ENCODE results near the gene PITPNM1.
"Not testable (repeated sequence)": the region's sequence is repeated elsewhere in the genome, so short reads cannot be mapped to it uniquely, and the experiment has no call there.

The PITPNM1 gene

GRCh38 chr11:67504950-67505581 is at the start of gene PITPNM1:
PITPNM1 (minus strand) TSS chr11:67505363; CDS start chr11:67504180, 1,183 bp downstream.
- TF ChIP-seq ZNF274 (IDR thresholded peaks at IDR 0.05; ENCODE audit: low read depth, low read length), result no peak

DNA sequence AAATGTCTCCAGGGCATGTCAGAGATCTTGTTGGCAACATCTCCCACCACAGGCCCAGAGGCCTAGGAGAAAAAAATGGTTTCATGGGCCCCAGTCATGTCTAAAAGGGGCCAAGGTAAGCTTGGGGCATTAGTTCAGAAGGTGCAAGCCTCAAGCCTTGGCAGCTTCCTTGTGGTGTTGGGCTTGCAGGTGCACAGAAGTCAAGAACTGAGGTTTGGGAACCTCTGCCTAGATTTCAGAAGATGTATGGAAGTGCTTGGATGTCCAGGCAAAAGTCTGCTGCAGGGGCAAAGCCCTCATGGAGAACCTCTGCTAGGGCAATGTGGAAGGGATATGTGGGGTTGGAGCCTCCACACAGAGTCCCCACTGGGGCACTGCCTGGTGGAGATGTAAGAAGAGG is 46.5 kb upstream of the PITPNM1 start:
- not testable (repeated sequence) for H3K4me3 ChIP-seq (ENCODE audit: low read length)

More at GRCh38 chr11:67504950-67505581, at the start of gene PITPNM1:
- peak within 1 kb of the TSS; percentile 71 for H3K4me3 ChIP-seq (ENCODE audit: low read length)

DNA sequence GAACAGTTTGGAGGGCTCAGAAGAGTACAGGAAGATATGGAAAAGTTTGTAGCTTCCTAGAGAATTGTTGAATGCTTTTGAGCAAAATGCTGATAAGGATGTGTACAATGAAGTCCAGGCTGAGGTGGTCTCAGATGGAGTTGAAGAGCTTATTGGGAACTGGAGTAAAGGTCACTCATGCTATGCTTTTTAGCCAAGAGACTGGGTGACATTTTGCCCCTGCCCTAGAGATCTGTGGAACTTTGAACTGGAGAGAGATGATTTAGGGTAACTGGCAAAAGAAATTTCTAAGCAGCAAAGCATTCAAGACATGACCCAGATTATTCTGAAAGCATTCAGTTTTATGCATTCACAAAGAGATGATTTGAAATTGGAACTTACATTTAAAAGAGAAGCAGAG is 46.0 kb upstream of the PITPNM1 start:
- H3K4me3 ChIP-seq (ENCODE audit: low read length), result no peak overlapping the region
- TF ChIP-seq ZNF274 (IDR thresholded peaks at IDR 0.05; ENCODE audit: low read depth, low read length), result no peak

GRCh38 chr11:67548555-67549110 is 43.5 kb upstream of the PITPNM1 start:
- TF ChIP-seq ZNF274 (IDR thresholded peaks at IDR 0.05; ENCODE audit: low read depth, low read length), result no peak
- H3K4me3 ChIP-seq (ENCODE audit: low read length), result no peak overlapping the region

GRCh38 chr11:67548112-67548511 is 42.9 kb upstream of the PITPNM1 start:
- H3K4me3 ChIP-seq (ENCODE audit: low read length), result not testable (repeated sequence)

DNA sequence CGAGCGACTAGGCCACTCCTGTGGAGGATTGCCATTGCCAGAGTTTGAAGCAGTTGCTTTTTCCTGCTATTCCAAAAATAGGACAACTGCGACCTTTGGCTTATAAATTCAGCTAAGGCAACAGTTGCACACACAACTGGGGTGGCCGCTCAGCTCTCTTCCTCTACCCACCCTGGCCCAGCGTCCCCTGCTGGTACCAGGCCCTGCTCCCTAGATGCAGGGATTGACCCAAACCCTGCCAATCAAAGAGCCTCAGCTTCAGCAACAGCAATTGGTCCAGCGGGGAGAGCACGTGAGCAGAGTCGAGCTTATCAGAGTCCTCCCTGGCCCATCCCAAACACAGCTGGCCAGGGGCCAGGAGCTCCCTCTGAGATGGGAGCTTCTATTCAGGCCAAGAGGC is 40.1 kb upstream of the PITPNM1 start:
- no peak for TF ChIP-seq ZNF274 (IDR thresholded peaks at IDR 0.05; ENCODE audit: low read depth, low read length)
- H3K4me3 ChIP-seq (ENCODE audit: low read length), result no peak overlapping the region

- no peak for TF ChIP-seq ZNF274 (IDR thresholded peaks at IDR 0.05; ENCODE audit: low read depth, low read length)
- H3K4me3 ChIP-seq (ENCODE audit: low read length), result no peak overlapping the region
Measured at GRCh38 chr11:67544616-67545242, 39.6 kb upstream of the PITPNM1 start.

- TF ChIP-seq ZNF274 (IDR thresholded peaks at IDR 0.05; ENCODE audit: low read depth, low read length), result no peak
- H3K4me3 ChIP-seq (ENCODE audit: low read length), result no peak overlapping the region
Measured at GRCh38 chr11:67543585-67543984, 38.4 kb upstream of the PITPNM1 start.

GRCh38 chr11:67542971-67543370 is 37.8 kb upstream of the PITPNM1 start:
- H3K4me3 ChIP-seq (ENCODE audit: low read length), result no peak overlapping the region
- no peak for TF ChIP-seq ZNF274 (IDR thresholded peaks at IDR 0.05; ENCODE audit: low read depth, low read length)

- TF ChIP-seq ZNF274 (IDR thresholded peaks at IDR 0.05; ENCODE audit: low read depth, low read length), result no peak
Measured at GRCh38 chr11:67542169-67542568, 37.0 kb upstream of the PITPNM1 start.

DNA sequence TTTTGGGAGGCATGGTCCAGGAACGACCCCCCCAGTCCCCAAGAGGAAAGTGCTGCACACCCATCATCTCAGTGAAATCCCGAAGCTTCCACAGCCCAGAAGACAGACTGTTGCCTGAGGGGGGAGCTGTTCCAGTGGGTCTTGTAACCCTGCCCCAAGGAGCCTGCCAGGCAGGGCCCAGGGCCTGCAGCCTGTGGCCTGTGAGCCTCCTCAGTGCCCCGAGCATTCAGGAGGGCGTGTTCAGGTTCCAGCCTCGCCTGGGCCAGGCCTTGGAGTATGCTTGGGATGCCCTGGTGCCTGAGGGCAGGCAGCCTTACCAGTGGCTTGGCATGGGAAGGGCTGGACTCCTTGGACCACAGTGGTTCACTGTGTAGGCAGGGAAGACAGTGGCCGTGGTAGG is 36.0 kb upstream of the PITPNM1 start:
- no peak for TF ChIP-seq ZNF274 (IDR thresholded peaks at IDR 0.05; ENCODE audit: low read depth, low read length)
- H3K4me3 ChIP-seq (ENCODE audit: low read length), result no peak overlapping the region

More at GRCh38 chr11:67542169-67542568, 37.0 kb upstream of the PITPNM1 start:
- H3K4me3 ChIP-seq (ENCODE audit: low read length), result no peak overlapping the region

DNA sequence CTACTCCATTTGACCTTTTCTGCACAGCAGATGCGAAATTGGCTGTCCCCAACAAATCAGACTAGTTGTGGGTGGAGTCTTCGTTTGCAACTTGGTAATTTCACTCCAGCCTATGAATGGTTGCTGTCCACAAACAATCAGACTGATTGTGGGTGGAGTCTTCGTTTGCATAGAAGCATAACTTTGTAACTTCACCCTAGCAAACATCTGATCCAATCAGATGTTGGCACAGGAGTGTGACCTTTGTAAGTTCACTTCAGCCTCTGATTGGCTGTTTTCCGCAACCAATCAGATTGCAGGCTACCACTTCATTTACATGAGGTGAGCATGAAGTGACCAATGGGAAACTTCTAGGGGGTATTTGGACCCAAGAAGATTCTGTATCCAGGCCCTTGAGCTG is 34.4 kb upstream of the PITPNM1 start:
- TF ChIP-seq ZNF274 (IDR thresholded peaks at IDR 0.05; ENCODE audit: low read depth, low read length), result no peak
- H3K4me3 ChIP-seq (ENCODE audit: low read length), result no peak overlapping the region

DNA sequence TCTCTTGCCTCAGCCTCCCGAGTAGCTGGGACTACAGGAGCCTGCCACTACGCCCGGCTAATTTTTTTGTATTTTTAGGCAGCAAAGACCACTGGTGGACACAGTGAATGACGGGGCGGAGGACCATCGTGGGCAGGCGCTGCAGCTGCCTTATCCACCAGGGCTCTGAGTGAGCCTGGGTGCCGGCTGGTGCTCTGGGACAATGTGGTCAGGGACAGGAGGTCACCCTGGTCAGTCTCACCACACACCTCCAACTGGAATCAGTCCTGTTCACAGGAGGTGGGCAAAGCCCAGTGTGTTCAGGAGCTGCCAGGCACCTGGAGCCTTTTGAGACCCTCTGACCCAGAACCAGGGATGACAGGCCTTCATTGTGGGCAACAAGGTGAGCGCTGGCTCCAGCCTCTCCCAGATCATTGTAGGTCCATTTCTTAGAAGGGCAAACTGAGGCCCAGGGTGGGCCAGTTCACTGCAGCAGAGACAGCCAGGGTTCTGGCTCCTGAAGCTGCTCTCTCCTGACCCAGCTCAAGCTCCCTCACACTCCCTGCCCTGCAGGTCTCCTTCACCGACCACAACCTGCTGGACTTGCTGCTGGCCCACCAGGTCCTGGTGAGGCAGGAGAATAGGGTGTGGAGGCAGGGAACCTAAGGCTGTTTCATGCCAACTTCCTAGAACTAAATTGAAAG is 33.8 kb upstream of the PITPNM1 start:
- H3K4me3 ChIP-seq (ENCODE audit: low read length), result no peak overlapping the region
- TF ChIP-seq ZNF274 (IDR thresholded peaks at IDR 0.05; ENCODE audit: low read depth, low read length), result no peak

- TF ChIP-seq ZNF274 (IDR thresholded peaks at IDR 0.05; ENCODE audit: low read depth, low read length), result no peak
Measured at GRCh38 chr11:67538306-67538705, 33.1 kb upstream of the PITPNM1 start.

GRCh38 chr11:67535561-67535960 is 30.4 kb upstream of the PITPNM1 start:
- TF ChIP-seq ZNF274 (IDR thresholded peaks at IDR 0.05; ENCODE audit: low read depth, low read length), result no peak
- no peak overlapping the region for H3K4me3 ChIP-seq (ENCODE audit: low read length)

More at GRCh38 chr11:67538306-67538705, 33.1 kb upstream of the PITPNM1 start:
- no peak overlapping the region for H3K4me3 ChIP-seq (ENCODE audit: low read length)
